Ovary (tissue), 3 donors: Measurements from ENCODE around the gene MYBPC2.

ENCODE experiments used
- CTCF ChIP-seq, 3 donors: fragments of 450-650 bp in 2 of 3; fragments of 200-600 bp in 1 of 3; IDR thresholded peaks; one replicate each; pipeline versions ENCODE4 v1.5.1 to v1.8.0; 2016 to 2022; ENCODE audit warnings: antibody characterized with exemption in 3 of 3, mild to moderate bottlenecking in 1 of 3
- POLR2A ChIP-seq: fragments of 450-650 bp; IDR thresholded peaks from one replicate; pipeline ENCODE4 v1.6.1; 2017; ENCODE audit warnings: antibody characterized with exemption, mild to moderate bottlenecking, moderate library complexity
- donor health status: DM: no; HTN: no; CAD: no.

GRCh38 chr19:50419022-50419579 lies 13.6 kb upstream of the MYBPC2 start:
- TF ChIP-seq POLR2A (no peak), CTCF (IDR thresholded peaks at IDR 0.05) (no peak)
